OCI-LY1 (cell line): ENCODE results near the gene KLK5.

Experiments
- H2AFZ ChIP-seq: fragments of 200-600 bp; sonication (generic), shearing (Covaris generic); 2 replicates; pipeline ENCODE4 v1.6.0; 2014; ENCODE audit warnings: antibody characterized with exemption, mild to moderate bottlenecking, low read length
- H3F3A ChIP-seq: fragments of 200-600 bp; sonication (generic), shearing (Covaris generic); 2 replicates; pipeline ENCODE4 v1.6.0; 2014; ENCODE audit warnings: mild to moderate bottlenecking, antibody characterized with exemption, low read length, moderate library complexity; ENCODE audit not compliant: insufficient read depth
- H3K27ac ChIP-seq: fragments of 200-600 bp; sonication (generic); 2 replicates; pipeline ENCODE4 v1.5.1; 2014; ENCODE audit warnings: low read length, mixed run types, mild to moderate bottlenecking, low read depth; ENCODE audit not compliant: poor library complexity, severe bottlenecking
- H3K27me3 ChIP-seq: fragments of 200-600 bp; sonication (generic); 2 replicates; pipeline ENCODE4 v1.6.0; 2014; ENCODE audit warnings: antibody characterized with exemption, mild to moderate bottlenecking, low read length, moderate library complexity; ENCODE audit not compliant: insufficient read depth
- H3K36me3 ChIP-seq: fragments of 200-600 bp; sonication (generic); 2 replicates; pipeline ENCODE4 v1.6.1; 2014; ENCODE audit warnings: mild to moderate bottlenecking, antibody characterized with exemption, low read length, moderate library complexity, mixed read lengths; ENCODE audit not compliant: insufficient read depth
- H3K4me1 ChIP-seq: fragments of 200-600 bp; sonication (generic); 2 replicates; pipeline ENCODE4 v1.5.1; 2014; ENCODE audit warnings: mild to moderate bottlenecking, low read length, moderate library complexity; ENCODE audit not compliant: insufficient read depth, severe bottlenecking
- H3K4me2 ChIP-seq: fragments of 200-600 bp; sonication (generic), shearing (Covaris generic); 2 replicates; pipeline ENCODE4 v1.6.1; 2014; ENCODE audit warnings: low read length
- H3K4me3 ChIP-seq: fragments of 200-600 bp; sonication (generic); 2 replicates; pipeline ENCODE4 v1.5.1; 2014; ENCODE audit warnings: low read length, low read depth, mild to moderate bottlenecking, mixed read lengths; ENCODE audit not compliant: poor library complexity, severe bottlenecking
- H3K79me2 ChIP-seq: fragments of 200-600 bp; shearing (Covaris generic); 2 replicates; pipeline ENCODE4 v1.6.1; 2016; ENCODE audit warnings: mixed run types, low read length, mixed read lengths; ENCODE audit not compliant: insufficient read depth
- H3K9ac ChIP-seq: fragments of 200-600 bp; sonication (generic), shearing (Covaris generic); 2 replicates; pipeline ENCODE4 v1.6.1; 2014; ENCODE audit warnings: mild to moderate bottlenecking, low read length, mixed read lengths
- H3K9me2 ChIP-seq: fragments of 200-600 bp; sonication (generic), shearing (Covaris generic); 2 replicates; pipeline ENCODE4 v1.6.1; 2014; ENCODE audit warnings: low read depth, mild to moderate bottlenecking, low read length, mixed read lengths
- H3K9me3 ChIP-seq: fragments of 200-600 bp; shearing (Covaris generic); 2 replicates; pipeline ENCODE4 v1.6.1; 2014; ENCODE audit warnings: low read length, mixed read lengths
- H4K20me1 ChIP-seq: fragments of 200-600 bp; sonication (generic), shearing (Covaris generic); 2 replicates; pipeline ENCODE4 v1.6.0; 2016; ENCODE audit warnings: mild to moderate bottlenecking, low read length; ENCODE audit not compliant: insufficient read depth
- CTCF ChIP-seq: fragments of 200-600 bp; sonication (generic), shearing (Covaris generic); IDR thresholded peaks from 2 replicates; pipeline ENCODE4 v1.5.1; 2017; ENCODE audit warnings: mild to moderate bottlenecking, antibody characterized with exemption, low read length, moderate library complexity, mixed read lengths
- EZH2 ChIP-seq: fragments of 200-600 bp; sonication (generic), shearing (Covaris generic); IDR thresholded peaks from 2 replicates; pipeline ENCODE4 v1.8.0; 2017; ENCODE audit warnings: borderline replicate concordance, mixed run types, mild to moderate bottlenecking, antibody characterized with exemption, low read length, moderate library complexity, mixed read lengths

Gene KLK5

GRCh38 chr19:50957587-50957986 lies 4.7 kb upstream of the KLK5 start:
- no peak overlapping the region for H3K9ac ChIP-seq
- TF ChIP-seq EZH2 (no peak), CTCF (no peak)
- H3F3A ChIP-seq: no peaks in the 10 kb centered on the region
- no peaks in the 10 kb centered on the region for H3K27me3 ChIP-seq
- no peaks in the 10 kb centered on the region for H3K4me1 ChIP-seq
- no peaks in the 10 kb centered on the region for H4K20me1 ChIP-seq
- H3K4me3 ChIP-seq: no peak overlapping the region
- no peaks in the 10 kb centered on the region for H3K79me2 ChIP-seq
- no peak overlapping the region for H3K4me2 ChIP-seq
- no peaks in the 10 kb centered on the region for H3K9me2 ChIP-seq
- H2AFZ ChIP-seq: no peak overlapping the region
- H3K27ac ChIP-seq: no peak overlapping the region
- no peaks in the 10 kb centered on the region for H3K36me3 ChIP-seq
- H3K9me3 ChIP-seq: no peaks in the 10 kb centered on the region

GRCh38 chr19:50949861-50950260 lies 3.0 kb downstream of the KLK5 start:
- H3K27me3 ChIP-seq: no peaks in the 10 kb centered on the region

GRCh38 chr19:50947123-50947522 lies 5.7 kb downstream of the KLK5 start:
- no peak overlapping the region for H2AFZ ChIP-seq
- H3K9me2 ChIP-seq: no peaks in the 10 kb centered on the region
- H3F3A ChIP-seq: no peaks in the 10 kb centered on the region
- no peaks in the 10 kb centered on the region for H3K9me3 ChIP-seq
- TF ChIP-seq EZH2: no peak
- TF ChIP-seq CTCF: no peak
- H3K27ac ChIP-seq: no peak overlapping the region
- no peak overlapping the region for H3K4me2 ChIP-seq
- no peaks in the 10 kb centered on the region for H3K27me3 ChIP-seq
- no peak overlapping the region for H3K9ac ChIP-seq
- H3K4me1 ChIP-seq: no peaks in the 10 kb centered on the region
- no peaks in the 10 kb centered on the region for H3K36me3 ChIP-seq
- no peaks in the 10 kb centered on the region for H4K20me1 ChIP-seq
- no peak overlapping the region for H3K4me3 ChIP-seq
- no peaks in the 10 kb centered on the region for H3K79me2 ChIP-seq

More at GRCh38 chr19:50949861-50950260, 3.0 kb downstream of the KLK5 start:
- Histone ChIP-seq H2AFZ (no peak overlapping the region), H3K27ac (no peak overlapping the region), H3K4me2 (no peak overlapping the region), H3K9me3 (no peaks in the 10 kb centered on the region), H4K20me1 (no peaks in the 10 kb centered on the region), H3K9me2 (no peaks in the 10 kb centered on the region), H3K9ac (no peak overlapping the region), H3K36me3 (no peaks in the 10 kb centered on the region), H3F3A (no peaks in the 10 kb centered on the region), H3K4me1 (no peaks in the 10 kb centered on the region), H3K4me3 (no peak overlapping the region), H3K79me2 (no peaks in the 10 kb centered on the region)
- TF ChIP-seq EZH2 (no peak), CTCF (no peak)
